K562 (cell line): ENCODE data around the gene NALF2.

Experiments
- CTCF ChIP-seq, 3 experiments: IDR thresholded peaks in 2 of 3; conservative IDR thresholded peaks in 1 of 3; 2 replicates each; pipeline ENCODE4 v1.5.1; 2011 to 2012; ENCODE audit warnings: low read length in 3 of 3, mild to moderate bottlenecking in 3 of 3, control low read depth in 2 of 3, improper control_type of control experiment in 1 of 3, inconsistent platforms in 1 of 3, low read depth in 1 of 3, mixed read lengths in 1 of 3, moderate library complexity in 1 of 3; ENCODE audit not compliant: insufficient read depth in 2 of 3
- EP300 ChIP-seq: IDR thresholded peaks from 2 replicates; pipeline ENCODE4 v1.6.1; 2012; ENCODE audit warnings: low read length, improper control_type of control experiment
- HCFC1 ChIP-seq: IDR thresholded peaks from 2 replicates; pipeline ENCODE4 v1.6.1; 2012; ENCODE audit warnings: low read depth, low read length, improper control_type of control experiment
- HNRNPL ChIP-seq: fragments of 200-400 bp; formaldehyde crosslinking; IDR thresholded peaks from 2 replicates; pipeline ENCODE4 v1.6.1; 2017; ENCODE audit warnings: low read depth, mild to moderate bottlenecking, low read length
- NRF1 ChIP-seq, 2 experiments: fragments of 450-650 bp; IDR thresholded peaks in 1 of 2; conservative IDR thresholded peaks in 1 of 2; 2 replicates each; pipeline ENCODE4 v1.6.1; 2014; ENCODE audit warnings: mild to moderate bottlenecking in 2 of 2
- POLR2AphosphoS5 ChIP-seq: IDR thresholded peaks from 2 replicates; pipeline ENCODE4 v1.6.1; 2011; ENCODE audit warnings: mild to moderate bottlenecking, low read depth, low read length, moderate library complexity; ENCODE audit not compliant: control insufficient read depth, insufficient read depth
- STAG1 ChIP-seq: sonication (generic); formaldehyde crosslinking; IDR thresholded peaks from 2 replicates; pipeline ENCODE4 v1.5.0; 2020; ENCODE audit warnings: missing genetic modification reagents, borderline replicate concordance
- ZFP1 ChIP-seq: fragments of 450-650 bp; formaldehyde crosslinking; IDR thresholded peaks from 2 replicates; pipeline ENCODE4 v1.4.0; 2020; ENCODE audit warnings: mild to moderate bottlenecking, mixed read lengths
- ZNF133 ChIP-seq: fragments of 250-450 bp; sonication (Bioruptor Pico); IDR thresholded peaks from 2 replicates; pipeline ENCODE4 v1.4.0; 2020; ENCODE audit warnings: mild to moderate bottlenecking
- ZNF23 ChIP-seq: fragments of 250-450 bp; sonication (Bioruptor Pico); IDR thresholded peaks from 2 replicates; pipeline ENCODE4 v1.4.0; 2020; ENCODE audit warnings: mild to moderate bottlenecking
- ZNF274 ChIP-seq: IDR thresholded peaks from 2 replicates; pipeline ENCODE4 v1.6.1; 2011; ENCODE audit warnings: low read depth, mild to moderate bottlenecking, low read length, moderate library complexity, borderline replicate concordance
- ZNF583 ChIP-seq: fragments of 250-450 bp; sonication (Bioruptor Pico); IDR thresholded peaks from 2 replicates; pipeline ENCODE4 v1.4.0; 2020
- ZNF707 ChIP-seq: fragments of 250-450 bp; sonication (Bioruptor Pico); conservative IDR thresholded peaks from 2 replicates; pipeline ENCODE4 v1.8.0; 2022; ENCODE audit warnings: inconsistent platforms, mild to moderate bottlenecking, moderate library complexity
- ZSCAN32 ChIP-seq: fragments of 450-650 bp; formaldehyde crosslinking; IDR thresholded peaks from 2 replicates; pipeline ENCODE4 v1.4.0; 2020; ENCODE audit warnings: mild to moderate bottlenecking, moderate library complexity

- TF ChIP-seq POLR2AphosphoS5: no peak
- no peak for TF ChIP-seq ZNF707 (CRISPR knock-in tag)
- TF ChIP-seq NRF1 (conservative IDR thresholded peaks at IDR 0.05 in 1 of 2, IDR thresholded peaks at IDR 0.05 in 1 of 2): no peak
- TF ChIP-seq ZNF23 (CRISPR knock-in tag): no peak
- TF ChIP-seq HCFC1: no peak
- no peak for TF ChIP-seq ZFP1
- no peak for TF ChIP-seq ZNF274
- TF ChIP-seq STAG1 (CRISPR knock-in tag): no peak
- no peak for TF ChIP-seq HNRNPL
- TF ChIP-seq ZSCAN32: no peak
- TF ChIP-seq EP300: no peak
- TF ChIP-seq CTCF (IDR thresholded peaks at IDR 0.05 in 2 of 3, conservative IDR thresholded peaks at IDR 0.05 in 1 of 3; ENCODE audit: insufficient read depth in 2 of 3, low read depth in 1 of 3, low read length in 3 of 3): no peak
- TF ChIP-seq ZNF133: no peak
- TF ChIP-seq ZNF583: no peak
These were observed 39.4 kb downstream of the NALF2 start for GRCh38 chrX:69543572-69543971.
